HG03039 (cell line): Measurements from ENCODE around the gene SNX1.
A peak's percentile ranks its signal among the peaks of the same experiment; 100 is the strongest.
"Not testable (repeated sequence)": the region's sequence is repeated elsewhere in the genome, so short reads cannot be mapped to it uniquely, and the experiment has no call there.

Source experiments
- ATAC-seq: cut with Tn5 transposase; IDR thresholded peaks from one replicate; pipeline ENCODE4 v1.9.1; 2021; ENCODE audit warnings: mild to moderate bottlenecking, moderate library complexity; ENCODE audit not compliant: unreplicated experiment

Gene SNX1, protein sequence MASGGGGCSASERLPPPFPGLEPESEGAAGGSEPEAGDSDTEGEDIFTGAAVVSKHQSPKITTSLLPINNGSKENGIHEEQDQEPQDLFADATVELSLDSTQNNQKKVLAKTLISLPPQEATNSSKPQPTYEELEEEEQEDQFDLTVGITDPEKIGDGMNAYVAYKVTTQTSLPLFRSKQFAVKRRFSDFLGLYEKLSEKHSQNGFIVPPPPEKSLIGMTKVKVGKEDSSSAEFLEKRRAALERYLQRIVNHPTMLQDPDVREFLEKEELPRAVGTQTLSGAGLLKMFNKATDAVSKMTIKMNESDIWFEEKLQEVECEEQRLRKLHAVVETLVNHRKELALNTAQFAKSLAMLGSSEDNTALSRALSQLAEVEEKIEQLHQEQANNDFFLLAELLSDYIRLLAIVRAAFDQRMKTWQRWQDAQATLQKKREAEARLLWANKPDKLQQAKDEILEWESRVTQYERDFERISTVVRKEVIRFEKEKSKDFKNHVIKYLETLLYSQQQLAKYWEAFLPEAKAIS

DNA sequence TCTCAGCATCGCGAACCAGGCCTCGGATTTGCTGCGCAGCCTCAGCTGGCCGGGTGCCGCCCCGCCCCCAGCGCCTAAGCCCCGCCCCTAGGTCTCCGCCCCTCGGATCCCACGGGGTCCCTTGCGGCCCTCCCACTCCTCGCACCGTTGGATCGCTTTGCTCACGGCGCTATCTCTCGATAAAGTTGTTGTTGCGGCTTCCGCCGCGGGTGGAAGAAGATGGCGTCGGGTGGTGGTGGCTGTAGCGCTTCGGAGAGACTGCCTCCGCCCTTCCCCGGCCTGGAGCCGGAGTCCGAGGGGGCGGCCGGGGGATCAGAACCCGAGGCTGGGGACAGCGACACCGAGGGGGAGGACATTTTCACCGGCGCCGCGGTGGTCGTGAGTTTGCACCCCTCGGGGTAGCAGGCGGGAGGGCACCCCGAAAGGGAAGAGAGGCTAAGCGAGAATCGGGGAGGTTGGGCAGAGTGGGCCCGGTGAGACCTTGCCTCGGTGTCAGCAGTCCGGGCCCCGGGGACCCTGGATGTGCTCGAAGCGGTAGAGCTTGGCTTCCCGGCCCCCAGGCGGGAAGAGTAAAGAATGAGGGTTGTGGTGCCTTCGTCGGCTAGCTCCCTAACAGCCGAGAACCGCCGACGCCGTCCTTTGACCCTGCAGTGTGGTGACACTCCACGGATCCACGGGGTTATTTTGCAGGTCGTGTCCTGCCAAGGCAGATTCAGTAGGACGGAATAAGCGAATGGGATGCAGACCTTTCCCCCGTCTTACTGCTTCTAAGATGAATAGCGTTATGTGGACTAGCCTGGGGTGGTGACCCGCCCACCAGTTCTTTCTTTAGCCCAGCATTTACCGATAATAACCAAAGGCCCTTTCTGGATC, at the start of gene SNX1:
Gene SNX1, plus strand, starts transcription at position 188 of the 873 bp plus-strand sequence. Its CDS starts 32 bp downstream, at position 220.
- peak; percentile 29 for ATAC-seq

DNA sequence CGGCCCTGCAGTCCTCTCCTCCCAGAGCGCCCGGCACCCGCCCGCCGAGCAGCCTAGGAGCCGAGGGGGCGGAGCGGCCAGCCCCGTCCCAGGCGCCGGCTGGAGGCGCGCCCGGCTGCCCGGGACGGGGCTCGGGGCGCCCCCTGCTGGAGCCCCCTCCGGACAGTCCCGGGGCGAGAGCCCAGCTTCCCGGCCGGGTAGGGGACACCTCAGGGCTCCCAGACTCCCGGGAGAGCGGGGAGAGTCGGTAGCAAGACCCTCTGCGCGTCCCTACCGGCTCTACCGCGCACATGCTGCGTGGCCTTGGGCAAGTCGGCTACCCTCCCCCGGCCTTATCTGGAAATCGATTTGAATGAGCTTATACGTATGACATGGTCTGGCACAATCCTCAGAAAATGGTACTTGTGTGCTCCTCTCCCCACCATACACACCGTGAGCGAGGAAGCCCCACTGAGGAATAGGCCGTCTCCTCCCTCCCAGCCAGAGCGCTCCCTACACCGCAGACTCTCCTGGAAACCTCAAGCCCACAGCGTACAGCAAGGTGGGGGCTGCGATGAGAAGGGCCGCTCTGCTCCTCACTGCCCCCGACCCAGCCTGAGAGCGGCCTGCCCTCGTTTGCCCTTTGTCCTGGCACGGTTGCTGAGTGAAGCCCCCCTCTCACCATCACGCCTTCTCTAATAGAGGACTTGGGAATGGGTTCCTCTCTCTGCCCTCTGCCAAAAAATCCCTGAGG, 49.2 kb upstream of the SNX1 start, which contains the start of gene DAPK2:
Gene DAPK2, minus strand, starts transcription at position 65 of the 733 bp plus-strand sequence. CDS start 6,224 bp downstream, outside the sequence.
- peak; percentile 60 for ATAC-seq

DNA sequence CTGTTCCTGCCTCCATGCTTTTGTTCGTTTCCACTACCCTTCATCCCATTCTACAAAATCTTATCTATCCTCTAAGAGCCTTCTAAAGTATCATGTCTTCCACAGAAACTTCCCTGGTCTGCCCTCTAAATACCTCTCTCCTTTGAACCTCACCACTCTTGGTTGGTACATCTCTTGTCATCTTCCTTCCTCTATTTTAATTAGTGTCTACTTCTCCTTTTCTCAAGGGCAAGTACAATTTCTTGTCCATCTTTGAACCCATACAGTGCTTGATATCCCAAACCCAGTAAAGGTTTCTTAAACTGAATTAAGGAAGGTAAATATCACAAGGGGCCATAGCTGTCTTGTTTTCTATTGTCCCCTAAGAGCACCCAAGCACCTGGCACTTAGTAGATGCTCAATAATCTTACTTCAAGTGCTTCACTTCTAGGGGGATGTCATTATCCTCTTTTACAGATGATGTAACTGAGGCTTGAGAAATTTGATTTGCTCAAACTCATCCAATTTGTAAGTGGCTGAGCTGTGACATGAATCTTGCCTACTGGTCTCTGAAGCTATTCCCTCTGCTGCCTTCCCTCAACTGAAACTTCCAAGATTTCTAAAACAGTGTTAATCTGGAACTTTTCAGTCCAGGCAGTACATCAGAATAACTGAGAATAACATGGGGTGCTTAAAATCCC, 46.9 kb upstream of the SNX1 start:
- no peak for ATAC-seq

DNA sequence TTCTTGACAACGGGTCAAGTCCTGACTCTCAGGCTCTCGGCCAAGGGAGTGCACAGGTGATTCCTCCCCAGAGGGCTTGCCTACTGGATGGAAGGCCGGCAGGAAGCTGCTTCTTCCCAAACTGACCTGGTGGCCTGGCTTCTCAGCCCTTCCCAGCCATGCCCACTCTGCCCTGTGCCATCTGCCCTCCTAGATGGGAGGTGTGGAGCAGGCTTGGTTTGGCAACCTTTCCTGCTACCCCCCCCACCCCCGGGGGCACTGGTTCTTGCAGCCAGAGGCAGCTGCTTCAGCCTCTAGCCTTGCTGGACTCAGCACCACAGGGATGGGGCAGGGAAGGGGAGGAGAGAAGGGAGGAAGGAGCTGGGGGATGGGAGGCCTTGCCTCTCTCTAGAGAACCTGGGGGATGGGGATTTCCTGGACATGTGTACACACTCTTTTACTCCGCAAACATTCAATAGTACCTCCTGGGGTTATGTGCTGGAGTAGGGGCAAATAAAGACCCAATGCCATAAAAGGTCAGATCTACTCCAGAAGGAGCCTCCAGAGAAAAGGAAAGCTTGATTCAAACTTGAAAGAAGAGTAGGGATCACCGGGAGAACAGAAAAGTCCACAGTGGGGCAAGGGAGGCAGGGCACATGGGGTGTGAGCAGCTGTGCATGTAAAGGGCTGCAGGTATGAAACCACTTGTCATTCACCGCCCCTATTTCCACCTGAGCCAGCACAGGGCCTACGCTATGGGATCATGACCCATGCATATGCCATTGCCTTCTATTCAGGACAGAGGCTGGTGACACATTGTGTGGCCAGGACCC, 45.3 kb upstream of the SNX1 start:
- no peak for ATAC-seq

DNA sequence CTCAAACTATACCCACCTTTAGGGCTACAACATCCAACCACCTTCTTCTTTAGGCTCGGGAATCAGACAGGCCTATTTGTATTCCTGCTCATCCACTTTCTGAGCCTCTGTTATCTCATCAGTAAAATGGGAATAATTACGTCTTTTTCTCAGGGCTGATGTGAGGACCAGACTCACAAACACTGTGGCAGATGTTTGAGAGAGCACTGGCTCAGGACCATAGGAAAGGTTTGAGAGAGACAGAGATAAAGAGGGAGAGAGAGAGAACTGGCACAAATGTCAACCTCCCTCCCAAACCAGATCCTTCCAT, 44.7 kb upstream of the SNX1 start:
- ATAC-seq, result no peak

DNA sequence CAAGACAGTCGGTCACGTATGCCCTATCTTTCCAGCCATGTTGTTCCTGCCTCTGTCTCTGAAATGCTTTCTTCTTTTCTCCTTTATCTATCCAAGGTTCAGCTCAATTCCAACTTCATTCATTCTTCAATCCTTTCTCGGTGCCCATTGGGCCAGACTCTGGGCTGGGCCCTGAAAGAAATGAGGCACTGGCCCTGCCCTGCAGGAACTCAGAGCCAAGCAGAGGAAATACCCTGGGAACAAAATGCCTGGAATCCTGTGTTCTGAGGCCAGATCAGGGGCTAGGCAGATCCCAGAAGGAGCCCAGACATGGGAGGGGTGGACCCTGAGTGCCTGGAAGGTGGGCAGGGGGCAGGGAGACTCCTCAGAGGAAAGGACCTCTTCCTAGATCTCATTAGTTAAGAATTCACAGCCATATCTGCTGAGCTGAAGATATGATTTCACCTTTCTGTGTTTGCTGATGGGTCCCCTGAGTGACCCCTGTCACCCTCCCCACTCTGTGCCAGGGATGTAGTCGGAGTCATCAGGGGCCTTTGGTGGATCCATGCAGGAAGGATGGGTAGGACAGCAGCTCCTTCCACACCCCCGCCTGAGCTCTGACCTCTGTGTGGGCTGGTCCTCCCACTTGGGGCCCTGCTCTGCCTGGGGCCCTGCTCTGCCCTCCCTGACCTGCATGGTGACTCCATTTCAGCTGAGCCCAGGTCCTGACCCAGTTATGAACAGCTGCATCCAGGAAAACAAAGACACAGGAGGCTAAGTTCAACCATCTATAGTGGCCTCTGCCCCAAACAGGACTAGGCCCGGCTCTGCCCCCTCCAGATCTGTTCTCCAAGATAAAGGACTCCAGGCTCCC, 44.1 kb upstream of the SNX1 start:
- no peak for ATAC-seq

DNA sequence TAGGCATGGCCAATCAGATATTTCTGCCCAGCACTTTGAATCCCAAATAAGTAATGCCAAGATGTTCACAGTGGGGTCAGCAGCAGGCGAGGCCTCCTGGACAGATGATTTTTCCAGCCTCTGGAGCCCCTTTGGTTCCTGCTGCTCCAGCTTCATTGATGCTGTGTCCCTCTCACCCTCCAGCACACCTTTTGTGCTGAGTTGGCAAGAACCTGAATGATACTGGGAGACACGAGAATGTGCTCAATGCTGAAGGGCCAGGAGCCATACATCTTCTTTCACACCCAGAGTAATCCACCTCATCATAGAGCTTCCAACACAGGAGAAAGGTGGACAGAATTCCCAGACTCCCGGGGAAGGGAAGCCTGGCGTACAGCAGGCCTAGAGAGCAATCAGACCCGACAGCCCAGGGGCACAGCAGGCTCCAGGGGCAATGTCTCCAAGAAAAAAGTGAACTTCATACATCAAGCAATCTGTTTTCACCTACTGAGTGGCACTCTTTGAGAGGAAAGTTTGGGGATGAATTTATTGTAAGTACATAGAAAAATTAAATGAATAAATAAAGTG, 42.8 kb upstream of the SNX1 start:
- no peak for ATAC-seq

DNA sequence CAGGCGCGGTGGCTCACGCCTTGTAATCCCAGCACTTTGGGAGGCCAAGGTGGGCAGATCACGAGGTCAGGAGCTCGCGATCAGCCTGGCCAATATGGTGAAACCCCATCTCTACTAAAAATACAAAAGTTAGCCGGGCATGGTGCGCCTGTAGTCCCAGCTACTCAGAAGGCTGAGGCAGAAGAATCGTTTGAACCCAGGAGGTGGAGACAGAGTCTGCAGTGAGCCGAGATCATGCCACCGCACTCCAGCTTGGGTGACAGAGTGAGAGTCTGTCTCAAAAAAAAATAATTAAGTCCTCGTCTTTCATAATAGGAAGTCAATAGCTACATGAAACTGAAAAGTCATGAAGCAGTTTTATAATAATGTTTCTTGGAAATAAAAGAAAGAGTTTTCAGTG, 42.1 kb upstream of the SNX1 start:
- not testable (repeated sequence) for ATAC-seq

DNA sequence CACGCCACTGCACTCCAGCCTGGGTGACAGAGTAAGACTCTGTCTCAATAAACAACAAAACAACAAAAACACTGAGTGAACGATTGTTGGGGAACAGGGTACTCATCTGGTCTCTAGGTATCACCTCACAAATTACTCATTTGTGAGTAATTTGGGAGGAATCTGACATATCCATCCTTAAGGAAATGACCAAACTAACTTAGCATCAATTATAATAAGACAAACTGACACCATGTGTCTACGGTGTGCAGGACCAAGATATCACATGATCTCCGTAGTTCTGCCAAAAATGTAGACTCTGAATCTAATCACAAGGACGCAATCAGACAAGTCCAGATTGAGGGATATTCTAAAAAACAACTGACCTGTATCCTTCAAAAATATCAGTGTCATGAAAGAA, 37.5 kb upstream of the SNX1 start:
- ATAC-seq, result no peak

DNA sequence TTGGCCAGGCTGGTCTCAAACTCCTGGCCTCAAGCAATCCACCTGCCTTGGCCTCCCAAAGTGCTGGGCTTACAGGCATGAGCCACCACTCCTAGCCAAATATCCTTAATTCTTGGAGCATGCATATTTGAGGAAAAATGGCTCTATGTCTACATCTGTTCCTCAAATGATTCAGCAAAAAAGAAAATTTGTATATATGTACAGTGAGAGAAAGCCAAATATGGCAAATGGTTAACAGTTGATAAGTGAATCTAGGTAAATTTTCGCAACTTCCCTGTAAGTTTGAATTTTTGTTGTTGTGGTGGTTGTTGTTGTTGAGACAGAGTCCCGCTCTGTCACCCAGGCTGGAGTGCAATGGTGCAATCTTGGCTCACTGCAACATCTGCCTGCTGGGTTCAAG, 36.7 kb upstream of the SNX1 start:
- ATAC-seq, result not testable (repeated sequence)

DNA sequence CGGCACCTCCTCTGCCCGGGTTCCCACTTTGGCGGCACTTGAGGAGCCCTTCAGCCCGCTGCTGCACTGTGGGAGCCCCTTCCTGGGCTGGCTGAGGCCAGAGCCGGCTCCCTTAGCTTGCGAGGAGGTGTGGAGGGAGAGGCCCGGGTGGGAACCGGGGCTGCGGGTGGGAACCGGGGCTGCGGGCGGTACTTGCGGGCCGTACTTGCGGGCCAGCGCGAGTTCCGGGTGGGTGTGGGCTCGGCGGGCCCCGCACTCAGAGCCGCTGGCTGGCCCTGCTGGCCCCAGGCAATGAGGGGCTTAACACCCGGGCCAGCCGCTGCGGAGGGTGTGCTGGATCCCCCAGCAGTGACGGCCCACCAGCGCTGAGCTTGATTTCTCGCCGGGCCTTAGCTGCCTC, 35.1 kb upstream of the SNX1 start:
- no peak for ATAC-seq

DNA sequence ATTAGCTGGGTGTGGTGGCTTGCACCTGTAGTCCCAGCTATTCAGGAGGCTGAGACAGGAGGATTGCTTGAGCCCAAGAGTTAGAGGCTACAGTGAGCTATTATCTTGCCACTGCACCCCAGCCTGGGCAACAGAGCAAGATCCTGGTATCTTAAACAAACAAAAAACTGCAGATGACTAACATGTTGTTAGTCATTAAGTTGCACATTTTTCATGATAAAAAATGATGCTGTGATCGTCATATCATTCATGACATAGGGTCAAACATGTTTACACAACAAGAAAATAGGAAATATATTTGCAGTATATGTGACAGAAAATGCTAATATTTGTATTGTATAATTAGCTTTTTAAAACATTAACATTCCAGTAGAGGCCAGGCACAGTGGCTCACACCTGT, 29.3 kb upstream of the SNX1 start:
- no peak for ATAC-seq

DNA sequence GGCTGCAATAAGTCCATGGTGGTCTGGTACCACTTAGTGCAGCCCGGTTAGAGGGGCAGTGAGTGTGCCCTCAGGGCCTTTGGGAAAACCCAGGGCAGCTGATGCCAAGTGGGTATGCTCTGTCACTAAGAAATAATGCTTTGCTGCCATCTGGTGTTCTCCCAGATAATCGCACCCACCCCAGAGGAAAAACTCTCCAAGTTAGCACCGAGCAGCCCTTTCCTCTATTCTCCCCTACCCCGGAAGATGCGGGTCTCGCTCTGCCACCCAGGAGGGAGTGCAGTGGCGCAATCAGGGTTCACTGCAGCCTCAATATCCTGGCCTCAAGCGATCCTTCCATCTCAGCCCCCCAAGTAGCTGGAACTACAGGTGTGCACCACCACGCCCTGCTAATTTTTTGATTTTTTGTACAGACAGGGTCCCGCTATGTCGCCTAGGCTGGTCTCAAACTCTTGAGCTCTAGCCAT, 28.2 kb upstream of the SNX1 start:
- ATAC-seq, result no peak

DNA sequence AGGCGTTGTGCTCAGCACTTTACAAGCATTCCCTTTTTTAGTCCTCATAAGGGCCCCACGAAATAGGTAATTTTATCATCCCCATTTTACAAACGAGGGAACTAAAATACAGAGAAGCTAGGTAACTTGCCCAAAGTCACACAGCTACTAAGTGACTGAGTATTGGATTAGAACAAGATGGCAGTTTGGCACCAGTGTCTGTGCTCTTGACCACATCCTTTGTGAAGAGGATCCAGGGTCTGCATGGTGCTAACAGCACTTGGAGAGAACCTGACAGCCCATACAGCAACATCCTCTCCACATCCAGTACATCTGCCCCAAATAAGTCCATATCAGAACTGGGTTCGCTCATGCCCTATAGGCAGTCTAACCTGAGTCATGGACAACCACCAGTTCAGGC, 27.6 kb upstream of the SNX1 start:
- ATAC-seq, result no peak

DNA sequence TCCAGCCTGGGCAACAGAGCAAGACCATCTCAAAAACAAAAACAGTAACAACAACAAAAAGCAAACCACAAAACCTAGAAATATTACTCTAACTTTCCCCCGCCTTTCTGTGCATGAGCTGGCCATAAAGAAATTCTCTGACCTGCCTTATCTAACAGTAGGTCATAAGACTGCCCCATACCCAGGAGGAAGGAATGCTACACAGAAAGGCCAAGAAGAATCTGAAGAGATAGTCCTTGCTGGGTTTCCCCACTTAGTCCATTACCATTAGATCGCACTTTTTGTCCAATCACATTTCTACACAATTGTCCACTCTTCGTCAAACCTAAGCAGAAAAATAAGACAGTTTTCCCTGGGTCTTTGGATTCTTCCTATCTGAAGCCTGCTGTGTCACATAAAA, 25.7 kb upstream of the SNX1 start:
- no peak for ATAC-seq

DNA sequence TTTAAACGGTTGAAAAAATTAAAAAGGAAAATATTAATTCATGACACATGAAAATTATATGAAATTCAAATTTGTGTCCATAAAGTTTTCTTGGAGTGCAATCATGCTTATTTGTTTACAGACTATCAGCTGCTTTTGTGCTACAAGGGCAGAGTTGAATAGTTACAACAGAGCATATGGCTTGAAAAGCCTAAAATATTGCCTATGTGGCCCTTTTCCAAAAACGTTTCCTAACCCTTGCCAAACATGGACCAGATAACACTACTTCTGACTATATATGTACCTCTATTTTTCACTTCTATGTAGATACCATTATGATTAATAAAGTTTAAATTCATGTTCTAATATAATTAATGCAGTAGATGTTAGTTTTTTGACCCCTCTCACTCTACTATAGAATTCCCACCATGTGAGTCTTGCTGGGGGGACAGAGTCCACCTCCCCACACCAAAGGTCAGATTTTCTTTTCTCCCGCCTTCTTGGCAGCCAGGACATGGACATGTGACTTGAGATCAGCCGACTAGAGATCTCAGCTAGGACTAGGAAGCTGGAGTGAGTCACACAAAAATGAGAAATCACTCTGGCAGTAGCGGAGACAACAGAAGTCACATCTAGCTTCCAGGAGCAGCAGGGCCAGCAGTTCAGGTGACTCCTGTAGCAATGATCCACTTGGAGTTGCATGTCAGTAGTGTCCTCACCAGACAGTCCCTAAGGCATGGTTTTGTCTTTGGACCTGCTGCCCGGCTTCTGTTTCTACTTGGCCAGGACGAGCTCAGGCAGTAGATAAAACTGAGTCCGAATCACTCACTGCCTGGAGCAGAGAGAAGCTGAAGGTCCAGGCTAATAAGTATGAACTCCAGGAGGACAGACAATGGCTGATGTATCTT, 24.6 kb upstream of the SNX1 start:
- no peak for ATAC-seq
